ENCODE results near the gene LRRC59. TPM values are rescaled to one million over a fixed set of nuclear protein-coding genes. Genes with fewer than 3 reads are reported as not detected.

Gene LRRC59
- total and polyA plus RNA-seq, 2 donors (not counting 1 experiment from before 2014, with no cell fraction given), result 27.7 to 31.2 TPM

- CTCF ChIA-PET, result interaction anchor here (1.0 kb wide), 1 partner anchor 10 kb away, joined by 6 read pairs; no protein-coding TSS in a partner anchor
- no peak overlapping the region for H3K4me3 ChIP-seq (ENCODE audit: control extremely low read depth in 1 of 5, extremely low read depth in 1 of 5, insufficient read depth in 1 of 5, low read depth in 2 of 5, low read length in 4 of 5)
- intact Hi-C loops (cut with micrococcal nuclease), result no loop called here
- no peaks in the 10 kb centered on the region for H4K20me1 ChIP-seq (ENCODE audit: control insufficient read depth, insufficient read depth, low read length, poor library complexity, severe bottlenecking)
- POLR2A ChIA-PET, result no interaction called here
- no peak for TF ChIP-seq CTCF (IDR thresholded peaks at IDR 0.05)
- TF ChIP-seq EZH2 (IDR thresholded peaks at IDR 0.05; ENCODE audit: borderline replicate concordance, insufficient read depth, low read depth, low read length, poor library complexity, severe bottlenecking), result no peak
- H3K79me2 ChIP-seq (ENCODE audit: control insufficient read depth, insufficient read depth, low read length), result peaks cover 16% of the 10 kb centered on the region
- ATAC-seq (ENCODE audit: low read depth) (no peak), DNase-seq (no peak)
- Mint-ChIP-seq H3K4me1 (peaks cover 21% of the 10 kb centered on the region), H3K27ac (no peak overlapping the region), H3K27me3 (no peaks in the 10 kb centered on the region), H3K4me3 (no peak overlapping the region), H3K9me3 (ENCODE audit: insufficient read depth) (no peaks in the 10 kb centered on the region)
- H3K27me3 ChIP-seq (replicated peaks in 1 of 4; ENCODE audit: control extremely low read depth in 1 of 4, control insufficient read depth in 3 of 4, insufficient read depth in 4 of 4, low read length in 3 of 4), result no peaks in the 10 kb centered on the region
- no peak overlapping the region for H3K4me2 ChIP-seq (replicated peaks; ENCODE audit: low read depth, low read length, poor library complexity, severe bottlenecking)
- H3K27ac ChIP-seq (ENCODE audit: low read length in 2 of 2), result no peak overlapping the region
- H3K4me1 ChIP-seq (ENCODE audit: control insufficient read depth in 2 of 2, insufficient read depth in 2 of 2, low read length in 2 of 2), result peaks cover 0 to 5% of the 10 kb centered on the region in 2 donors
- H3K36me3 ChIP-seq (replicated peaks in 1 of 2; ENCODE audit: control extremely low read depth in 1 of 2, control insufficient read depth in 1 of 2, extremely low read depth in 1 of 2, insufficient read depth in 2 of 2, low read length in 1 of 2), result peaks cover 0 to 33% of the 10 kb centered on the region in 2 experiments
- no peaks in the 10 kb centered on the region for H3K9me3 ChIP-seq (ENCODE audit: control extremely low read depth in 1 of 3, control insufficient read depth in 2 of 3, insufficient read depth in 1 of 3, low read length in 2 of 3)
- no peak overlapping the region for H2AFZ ChIP-seq (ENCODE audit: insufficient read depth, low read depth, low read length, poor library complexity, severe bottlenecking)
- 100% methylated on average over 6 of the region's 6 CpGs for WGBS (ENCODE audit: insufficient coverage)
- H3K9ac ChIP-seq (ENCODE audit: low read length), result no peak overlapping the region
These were observed 45.1 kb downstream of the LRRC59 start for GRCh38 chr17:50352072-50352692.

GRCh38 chr17:50350733-50351132, 46.6 kb downstream of the LRRC59 start:
- Mint-ChIP-seq H3K27me3 (no peaks in the 10 kb centered on the region), H3K27ac (no peak overlapping the region), H3K4me3 (no peak overlapping the region), H3K4me1 (peaks cover 29% of the 10 kb centered on the region), H3K9me3 (ENCODE audit: insufficient read depth) (no peaks in the 10 kb centered on the region)
- WGBS (ENCODE audit: insufficient coverage), result 94% methylated on average over 2 of the region's 2 CpGs
- H3K4me2 ChIP-seq (replicated peaks; ENCODE audit: low read depth, low read length, poor library complexity, severe bottlenecking), result no peak overlapping the region
- peaks cover 5 to 13% of the 10 kb centered on the region in 2 donors for H3K4me1 ChIP-seq (ENCODE audit: control insufficient read depth in 2 of 2, insufficient read depth in 2 of 2, low read length in 2 of 2)
- TF ChIP-seq EZH2 (IDR thresholded peaks at IDR 0.05; ENCODE audit: borderline replicate concordance, insufficient read depth, low read depth, low read length, poor library complexity, severe bottlenecking) (no peak), CTCF (IDR thresholded peaks at IDR 0.05) (no peak)
- H3K9ac ChIP-seq (ENCODE audit: low read length), result no peak overlapping the region
- intact Hi-C loops (cut with micrococcal nuclease), result no loop called here
- no peaks in the 10 kb centered on the region for H4K20me1 ChIP-seq (ENCODE audit: control insufficient read depth, insufficient read depth, low read length, poor library complexity, severe bottlenecking)
- no peak overlapping the region for H3K27ac ChIP-seq (ENCODE audit: low read length in 2 of 2)
- H3K79me2 ChIP-seq (ENCODE audit: control insufficient read depth, insufficient read depth, low read length), result peaks cover 25% of the 10 kb centered on the region
- CTCF ChIA-PET, result no interaction called here
- no peaks in the 10 kb centered on the region for H3K9me3 ChIP-seq (ENCODE audit: control extremely low read depth in 1 of 3, control insufficient read depth in 2 of 3, insufficient read depth in 1 of 3, low read length in 2 of 3)
- POLR2A ChIA-PET, result no interaction called here
- ATAC-seq (ENCODE audit: low read depth) (no peak), DNase-seq (no peak)
- H3K4me3 ChIP-seq (ENCODE audit: control extremely low read depth in 1 of 5, extremely low read depth in 1 of 5, insufficient read depth in 1 of 5, low read depth in 2 of 5, low read length in 4 of 5), result no peak overlapping the region
- no peak overlapping the region for H2AFZ ChIP-seq (ENCODE audit: insufficient read depth, low read depth, low read length, poor library complexity, severe bottlenecking)
- peaks cover 0 to 20% of the 10 kb centered on the region in 2 experiments for H3K36me3 ChIP-seq (replicated peaks in 1 of 2; ENCODE audit: control extremely low read depth in 1 of 2, control insufficient read depth in 1 of 2, extremely low read depth in 1 of 2, insufficient read depth in 2 of 2, low read length in 1 of 2)
- no peaks in the 10 kb centered on the region for H3K27me3 ChIP-seq (replicated peaks in 1 of 4; ENCODE audit: control extremely low read depth in 1 of 4, control insufficient read depth in 3 of 4, insufficient read depth in 4 of 4, low read length in 3 of 4)

Measured in B cell (primary cell).